Effector CD8-positive, alpha-beta T cell (primary cell): ENCODE measurements around the gene TAGLN.

Experiments
- DNase-seq: peaks from one replicate; lab custom pipeline; 2025; lab: John Stamatoyannopoulos, UW

The TAGLN gene

GRCh38 chr11:117214404-117215110, 15.4 kb downstream of the TAGLN start:
- DNase-seq: no peak

GRCh38 chr11:117217141-117218084, 18.2 kb downstream of the TAGLN start:
- DNase-seq: no peak

GRCh38 chr11:117218133-117218915, 19.2 kb downstream of the TAGLN start:
- no peak for DNase-seq

GRCh38 chr11:117219001-117219400, 19.8 kb downstream of the TAGLN start:
- no peak for DNase-seq

GRCh38 chr11:117219455-117219854, 20.3 kb downstream of the TAGLN start:
- DNase-seq: no peak

GRCh38 chr11:117219995-117220394, 20.8 kb downstream of the TAGLN start:
- DNase-seq: no peak

GRCh38 chr11:117220568-117220967, 21.4 kb downstream of the TAGLN start:
- no peak for DNase-seq

GRCh38 chr11:117220999-117221774, 22.0 kb downstream of the TAGLN start:
- no peak for DNase-seq

GRCh38 chr11:117221775-117222517, 22.8 kb downstream of the TAGLN start:
- no peak for DNase-seq

- no peak for DNase-seq
Measured at GRCh38 chr11:117222991-117223740, 24.0 kb downstream of the TAGLN start.

GRCh38 chr11:117223741-117224689, 24.8 kb downstream of the TAGLN start:
- DNase-seq: no peak

- no peak for DNase-seq
Measured at GRCh38 chr11:117225553-117226170, 26.5 kb downstream of the TAGLN start.

- DNase-seq: peak; percentile 10
Measured at GRCh38 chr11:117226388-117227385, 27.5 kb downstream of the TAGLN start.

- no peak for DNase-seq
Measured at GRCh38 chr11:117228091-117228490, 28.9 kb downstream of the TAGLN start.

GRCh38 chr11:117229411-117229810, 30.2 kb downstream of the TAGLN start:
- DNase-seq: no peak

GRCh38 chr11:117229931-117230285, 30.7 kb downstream of the TAGLN start:
- DNase-seq: no peak

GRCh38 chr11:117230286-117230961, 31.3 kb downstream of the TAGLN start:
- peak; percentile 3 for DNase-seq
